ENCODE data around the gene AP1S2.

Gene AP1S2

DNA sequence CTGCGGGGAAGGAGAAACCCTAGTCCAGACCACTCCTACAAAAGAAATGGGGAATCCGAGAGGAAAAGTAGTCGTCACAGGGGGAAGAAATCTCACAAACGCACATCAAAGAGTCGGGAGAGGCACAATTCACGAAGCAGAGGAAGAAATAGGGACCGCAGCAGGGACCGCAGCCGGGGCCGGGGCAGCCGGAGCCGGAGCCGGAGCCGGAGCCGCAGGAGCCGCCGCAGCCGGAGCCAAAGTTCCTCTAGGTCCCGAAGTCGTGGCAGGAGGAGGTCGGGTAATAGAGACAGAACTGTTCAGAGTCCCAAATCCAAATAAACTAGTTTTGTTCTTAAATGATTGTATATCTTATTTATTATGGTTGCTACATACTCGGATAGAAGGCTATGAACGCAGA is 31.7 kb downstream of the AP1S2 start:
- TF ChIP-seq, protein P1, sequence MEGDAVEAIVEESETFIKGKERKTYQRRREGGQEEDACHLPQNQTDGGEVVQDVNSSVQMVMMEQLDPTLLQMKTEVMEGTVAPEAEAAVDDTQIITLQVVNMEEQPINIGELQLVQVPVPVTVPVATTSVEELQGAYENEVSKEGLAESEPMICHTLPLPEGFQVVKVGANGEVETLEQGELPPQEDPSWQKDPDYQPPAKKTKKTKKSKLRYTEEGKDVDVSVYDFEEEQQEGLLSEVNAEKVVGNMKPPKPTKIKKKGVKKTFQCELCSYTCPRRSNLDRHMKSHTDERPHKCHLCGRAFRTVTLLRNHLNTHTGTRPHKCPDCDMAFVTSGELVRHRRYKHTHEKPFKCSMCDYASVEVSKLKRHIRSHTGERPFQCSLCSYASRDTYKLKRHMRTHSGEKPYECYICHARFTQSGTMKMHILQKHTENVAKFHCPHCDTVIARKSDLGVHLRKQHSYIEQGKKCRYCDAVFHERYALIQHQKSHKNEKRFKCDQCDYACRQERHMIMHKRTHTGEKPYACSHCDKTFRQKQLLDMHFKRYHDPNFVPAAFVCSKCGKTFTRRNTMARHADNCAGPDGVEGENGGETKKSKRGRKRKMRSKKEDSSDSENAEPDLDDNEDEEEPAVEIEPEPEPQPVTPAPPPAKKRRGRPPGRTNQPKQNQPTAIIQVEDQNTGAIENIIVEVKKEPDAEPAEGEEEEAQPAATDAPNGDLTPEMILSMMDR (conservative IDR thresholded peaks at IDR 0.05; ENCODE audit: low read depth, low read length), result no peak
- DNase-seq (ENCODE audit: low read depth), result no peak
- no peak overlapping the region for H3K4me3 ChIP-seq (ENCODE audit: low read depth, low read length)

DNA sequence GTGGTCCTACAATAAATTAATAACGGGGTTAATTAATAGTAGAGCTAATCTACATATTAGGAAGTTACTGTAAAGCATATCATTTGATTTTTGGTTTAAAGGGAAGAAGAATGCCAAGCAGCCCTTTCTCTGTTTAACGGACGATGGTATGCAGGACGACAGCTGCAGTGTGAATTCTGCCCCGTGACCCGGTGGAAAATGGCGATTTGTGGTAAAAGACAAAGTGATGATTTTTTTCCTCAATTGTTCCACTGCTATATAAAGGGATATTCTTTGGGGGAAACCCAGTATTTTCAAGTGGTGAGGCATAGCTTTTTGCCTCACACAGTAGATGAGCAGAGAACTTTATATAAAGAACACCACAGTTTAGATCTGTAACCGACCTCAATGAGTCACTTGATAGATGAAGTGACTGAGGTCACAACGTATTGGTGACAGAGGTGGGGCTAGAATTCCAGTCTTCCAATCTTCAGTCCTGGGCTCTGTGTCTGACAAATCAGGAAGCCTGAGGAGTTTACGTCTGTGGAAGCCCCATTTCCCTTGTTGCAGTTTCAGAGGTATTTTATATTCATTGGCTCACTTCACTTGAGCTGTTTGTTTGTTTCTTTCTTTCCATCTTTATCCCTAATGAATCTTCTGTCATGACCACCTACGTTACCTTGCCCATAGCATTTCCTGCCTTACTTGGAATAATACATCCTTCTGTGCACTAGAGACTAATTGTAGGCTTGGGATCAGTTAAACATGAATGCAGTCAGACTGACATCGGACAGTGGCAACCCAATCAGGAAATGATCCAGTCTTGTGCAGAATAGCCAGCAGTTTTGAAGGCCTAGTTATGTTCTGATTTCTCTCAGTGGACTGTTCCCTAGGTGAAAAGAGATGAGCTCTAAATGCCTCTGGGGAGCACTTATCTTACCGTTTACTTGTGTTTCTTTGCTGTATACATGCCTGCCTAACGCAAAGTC is 34.2 kb downstream of the AP1S2 start:
- TF ChIP-seq, protein P1 (conservative IDR thresholded peaks at IDR 0.05; ENCODE audit: low read depth, low read length), result no peak
- no peak for DNase-seq (ENCODE audit: low read depth)
- H3K4me3 ChIP-seq (ENCODE audit: low read depth, low read length), result no peak overlapping the region

DNA sequence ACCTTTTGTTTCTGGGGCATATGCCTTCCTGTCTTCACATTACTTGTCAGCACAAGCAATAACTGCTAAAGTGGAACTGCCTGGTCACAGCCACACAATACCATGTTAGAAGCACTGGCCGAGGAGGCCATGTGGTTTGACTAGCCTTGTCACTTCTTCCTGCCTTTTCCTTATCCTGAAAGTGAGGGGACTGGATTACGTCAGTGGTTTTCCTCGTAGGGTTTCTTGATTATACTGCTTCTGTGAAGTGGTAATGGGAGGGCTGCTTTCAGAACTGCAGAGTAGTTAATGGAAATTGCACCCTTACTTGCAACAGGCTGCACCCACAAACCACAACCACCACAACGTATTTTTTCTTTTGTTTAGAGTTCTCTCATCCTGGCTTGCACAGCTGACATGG is 37.7 kb downstream of the AP1S2 start:
- no peak overlapping the region for H3K4me3 ChIP-seq (ENCODE audit: low read depth, low read length)
- no peak for DNase-seq (ENCODE audit: low read depth)
- TF ChIP-seq, protein P1 (conservative IDR thresholded peaks at IDR 0.05; ENCODE audit: low read depth, low read length), result no peak

GRCh38 chrX:15816438-15816809 is 38.2 kb downstream of the AP1S2 start:
- no peak overlapping the region for H3K4me3 ChIP-seq (ENCODE audit: low read depth, low read length)
- no peak for DNase-seq (ENCODE audit: low read depth)
- TF ChIP-seq, protein P1 (conservative IDR thresholded peaks at IDR 0.05; ENCODE audit: low read depth, low read length), result no peak

- H3K4me3 ChIP-seq (ENCODE audit: low read depth, low read length), result no peak overlapping the region
- DNase-seq (ENCODE audit: low read depth), result peak; percentile 39
- TF ChIP-seq, protein P1 (conservative IDR thresholded peaks at IDR 0.05; ENCODE audit: low read depth, low read length), result peak; percentile 29
Observed at GRCh38 chrX:15815779-15816437, 38.7 kb downstream of the AP1S2 start.

GRCh38 chrX:15814771-15815365 is 39.7 kb downstream of the AP1S2 start:
- H3K4me3 ChIP-seq (ENCODE audit: low read depth, low read length), result no peak overlapping the region
- TF ChIP-seq, protein P1 (conservative IDR thresholded peaks at IDR 0.05; ENCODE audit: low read depth, low read length), result no peak
- DNase-seq (ENCODE audit: low read depth), result no peak

All from choroid plexus epithelial cell (primary cell).